HCT116 (cell line): ENCODE results near the gene FUT9. TPM values are rescaled to one million over a fixed set of nuclear protein-coding genes. Genes with fewer than 3 reads are reported as not detected.

Source experiments
- ATAC-seq: fragments of 200-7000 bp; cut with Tn5 transposase; 2 replicates; pipeline ENCODE4 v1.9.1; 2020; ENCODE audit warnings: mild to moderate bottlenecking, moderate library complexity
- BruUV-seq: library from RNA; stranded (reverse); fragments of 400-500 nt; replicated peaks from 2 replicates; lab custom pipeline; 2021; lab: Mats Ljungman, UMichigan
- CTCF ChIA-PET: fragments of 300-600 bp; sonication (Branson Sonifier 250); formaldehyde crosslinking; loops from one replicate; lab custom pipeline; 2021; ENCODE audit warnings: antibody characterized with exemption; lab: Charles Lee
- POLR2A ChIA-PET: fragments of 300-600, 350-600 bp; sonication (Branson Sonifier 250); formaldehyde crosslinking; loops from one replicate; lab custom pipeline; 2021; ENCODE audit warnings: antibody characterized with exemption; lab: Charles Lee
- RAD21 ChIA-PET, 2 experiments: fragments of 300-600 bp; sonication (Branson Sonifier 250); formaldehyde crosslinking; loops; one replicate each; lab custom pipeline; 2023; ENCODE audit warnings: low total read pairs in 2 of 2; ENCODE audit not compliant: uncharacterized antibody in 2 of 2, unreplicated experiment in 2 of 2, low non-redundant PET in 1 of 2; lab: Charles Lee
- DNase-seq: peaks from one replicate; pipeline ENCODE4 v3.0.0-alpha.2; 2010; ENCODE audit warnings: low read depth, low spot score
- H2AFZ ChIP-seq: fragments of 200-600 bp; shearing (Covaris generic), sonication (generic); 2 replicates; pipeline ENCODE4 v1.6.1; 2017; ENCODE audit warnings: low read depth, mixed run types, mixed read lengths, antibody characterized with exemption, low read length; ENCODE audit not compliant: poor library complexity, severe bottlenecking
- H3K27ac ChIP-seq: 2 replicates; pipeline ENCODE4 v1.5.1; 2012; ENCODE audit warnings: low read depth, low read length
- H3K27me3 ChIP-seq: fragments of 200-600 bp; sonication (generic); 2 replicates; pipeline ENCODE4 v1.6.1; 2016; ENCODE audit warnings: mixed run types, low read length, mixed read lengths; ENCODE audit not compliant: insufficient read depth
- H3K36me3 ChIP-seq, 2 experiments: fragments of 200-500 bp in 1 of 2; fragments of 200-600 bp in 1 of 2; sonication (Bioruptor generic) in 1 of 2; sonication (generic) in 1 of 2; 2 replicates each; pipeline versions ENCODE4 v1.5.1 to v1.6.1; 2014 to 2016; ENCODE audit warnings: low read length in 2 of 2, inconsistent platforms in 1 of 2, mixed read lengths in 1 of 2, mixed run types in 1 of 2; ENCODE audit not compliant: insufficient read depth in 2 of 2, control insufficient read depth in 1 of 2
- H3K4me1 ChIP-seq, 2 experiments: fragments of 200-600 bp in 1 of 2; sonication (generic) in 1 of 2; 2 replicates each; pipeline versions ENCODE4 v1.5.1 to v1.6.1; 2012 to 2017; ENCODE audit warnings: low read length in 2 of 2, inconsistent platforms in 1 of 2, mild to moderate bottlenecking in 1 of 2, mixed read lengths in 1 of 2, mixed run types in 1 of 2, moderate library complexity in 1 of 2; ENCODE audit not compliant: insufficient read depth in 2 of 2, control insufficient read depth in 1 of 2
- H3K4me2 ChIP-seq: fragments of 200-600 bp; sonication (generic); 2 replicates; pipeline ENCODE4 v1.6.1; 2017; ENCODE audit warnings: mixed run types, low read length, mixed read lengths
- H3K4me3 ChIP-seq, 2 experiments: fragments of 200-600 bp in 1 of 2; sonication (generic) in 1 of 2; replicated peaks in 1 of 2; 2 replicates each; pipeline ENCODE4 v1.5.1; 2011 to 2016; ENCODE audit warnings: low read length in 2 of 2, control low read depth in 1 of 2, low read depth in 1 of 2, mild to moderate bottlenecking in 1 of 2, mixed read lengths in 1 of 2, mixed run types in 1 of 2
- H3K79me2 ChIP-seq: fragments of 200-600 bp; sonication (generic); 2 replicates; pipeline ENCODE4 v1.6.1; 2017; ENCODE audit warnings: mild to moderate bottlenecking, mixed run types, low read length, moderate library complexity, mixed read lengths; ENCODE audit not compliant: insufficient read depth
- H3K9ac ChIP-seq: fragments of 200-600 bp; sonication (generic); 2 replicates; pipeline ENCODE4 v1.6.1; 2016; ENCODE audit warnings: low read length, mixed read lengths
- H3K9me2 ChIP-seq: fragments of 200-600 bp; sonication (generic), shearing (Covaris generic); 2 replicates; pipeline ENCODE4 v1.6.1; 2017; ENCODE audit warnings: mixed run types, mild to moderate bottlenecking, moderate library complexity; ENCODE audit not compliant: insufficient read depth
- H3K9me3 ChIP-seq, 2 experiments: fragments of 200-500 bp in 1 of 2; fragments of 200-600 bp in 1 of 2; sonication (Bioruptor generic) in 1 of 2; sonication (generic) in 1 of 2; 2 replicates each; pipeline ENCODE4 v1.6.1; 2014 to 2017; ENCODE audit warnings: low read length in 2 of 2, mixed read lengths in 2 of 2, inconsistent platforms in 1 of 2, low read depth in 1 of 2, mild to moderate bottlenecking in 1 of 2, mixed run types in 1 of 2, moderate library complexity in 1 of 2; ENCODE audit not compliant: control insufficient read depth in 1 of 2, insufficient read depth in 1 of 2
- H4K20me1 ChIP-seq: fragments of 200-600 bp; sonication (generic), shearing (Covaris generic); 2 replicates; pipeline ENCODE4 v1.6.1; 2017; ENCODE audit warnings: mixed run types, mild to moderate bottlenecking, moderate library complexity; ENCODE audit not compliant: insufficient read depth
- ATF3 ChIP-seq: IDR thresholded peaks from 2 replicates; pipeline ENCODE4 v1.6.1; 2012
- CEBPB ChIP-seq: IDR thresholded peaks from 2 replicates; pipeline ENCODE4 v1.6.1; 2012; ENCODE audit warnings: low read depth
- CTCF ChIP-seq, 3 experiments: fragments of 200-600 bp in 1 of 3; sonication (generic) in 1 of 3; IDR thresholded peaks in 2 of 3; conservative IDR thresholded peaks in 1 of 3; 2 replicates each; pipeline ENCODE4 v1.5.1; 2012 to 2017; ENCODE audit warnings: low read depth in 2 of 3, low read length in 2 of 3, antibody characterized with exemption in 1 of 3, borderline replicate concordance in 1 of 3, control low read depth in 1 of 3, mild to moderate bottlenecking in 1 of 3, mixed read lengths in 1 of 3, mixed run types in 1 of 3, moderate library complexity in 1 of 3; ENCODE audit not compliant: insufficient read depth in 1 of 3
- ELF1 ChIP-seq: IDR thresholded peaks from 2 replicates; pipeline ENCODE4 v1.6.1; 2012; ENCODE audit warnings: low read depth, borderline replicate concordance
- EZH2 ChIP-seq: fragments of 200-600 bp; sonication (generic); IDR thresholded peaks from 2 replicates; pipeline ENCODE4 v1.6.1; 2017; ENCODE audit warnings: antibody characterized with exemption, mixed run types
- EZH2phosphoT487 ChIP-seq: fragments of 200-600 bp; IDR thresholded peaks from 2 replicates; pipeline ENCODE4 v1.6.1; 2018; ENCODE audit warnings: antibody characterized with exemption, borderline replicate concordance
- FOSL1 ChIP-seq: IDR thresholded peaks from 2 replicates; pipeline ENCODE4 v1.6.1; 2012; ENCODE audit warnings: low read depth
- JUND ChIP-seq: IDR thresholded peaks from 2 replicates; pipeline ENCODE4 v1.6.1; 2012
- MAX ChIP-seq: IDR thresholded peaks from 2 replicates; pipeline ENCODE4 v1.6.1; 2012
- POLR2A ChIP-seq: IDR thresholded peaks from 2 replicates; pipeline ENCODE4 v1.7.0; 2011; ENCODE audit warnings: borderline replicate concordance; ENCODE audit not compliant: insufficient read depth, insufficient read length; ENCODE audit errors: extremely low read depth
- POLR2AphosphoS5 ChIP-seq: IDR thresholded peaks from 2 replicates; pipeline ENCODE4 v1.6.1; 2011; ENCODE audit warnings: mild to moderate bottlenecking, low read depth, low read length, moderate library complexity
- RAD21 ChIP-seq: IDR thresholded peaks from 2 replicates; pipeline ENCODE4 v1.6.1; 2012; ENCODE audit warnings: low read depth, mild to moderate bottlenecking
- SIN3A ChIP-seq: IDR thresholded peaks from 2 replicates; pipeline ENCODE4 v1.6.1; 2012; ENCODE audit warnings: low read depth
- SP1 ChIP-seq: IDR thresholded peaks from 2 replicates; pipeline ENCODE4 v1.6.1; 2012; ENCODE audit warnings: low read depth
- SRF ChIP-seq: IDR thresholded peaks from 2 replicates; pipeline ENCODE4 v1.6.1; 2012; ENCODE audit warnings: low read depth
- TCF7L2 ChIP-seq: IDR thresholded peaks from 2 replicates; pipeline ENCODE4 v1.7.0; 2011; ENCODE audit warnings: borderline replicate concordance, inconsistent platforms; ENCODE audit not compliant: insufficient read depth, insufficient read length; ENCODE audit errors: extremely low read depth
- YY1 ChIP-seq: IDR thresholded peaks from 2 replicates; pipeline ENCODE4 v1.6.1; 2011; ENCODE audit warnings: low read length, low read depth, moderate library complexity, mild to moderate bottlenecking; ENCODE audit not compliant: insufficient replicate concordance; ENCODE audit errors: extremely low read depth
- ZBTB33 ChIP-seq: IDR thresholded peaks from 2 replicates; pipeline ENCODE4 v1.6.1; 2011; ENCODE audit warnings: mild to moderate bottlenecking, low read length, moderate library complexity; ENCODE audit not compliant: insufficient replicate concordance; ENCODE audit errors: extremely low read depth
- ZFX ChIP-seq: fragments of 450-650 bp; IDR thresholded peaks from 2 replicates; pipeline ENCODE4 v1.6.1; 2017
- ZNF274 ChIP-seq: fragments of 200-500 bp; sonication (Bioruptor generic); IDR thresholded peaks from 2 replicates; pipeline ENCODE4 v1.6.1; 2014; ENCODE audit warnings: mild to moderate bottlenecking, low read depth, low read length, inconsistent platforms
- intact Hi-C: fragments of 100-400 bp; cut with micrococcal nuclease; formaldehyde crosslinking; loops from 2 replicates; pipeline ENCODE4 v1.10.0; 2022
- total RNA-seq: library from RNA; stranded (reverse); gene quantifications from one replicate; pipeline ENCODE4 v1.2.1, GENCODE V29; 2021; ENCODE audit not compliant: unreplicated experiment

The FUT9 gene
- total RNA-seq, 1 experiment from 2014 or later = not detected

GRCh38 chr6:96075826-96076225 is 60.1 kb downstream of the FUT9 start:
- no peak for ATAC-seq
- no peaks in the 10 kb centered on the region for H3K4me1 ChIP-seq
- H3K27ac ChIP-seq = no peak overlapping the region
- H3K79me2 ChIP-seq = no peaks in the 10 kb centered on the region
- no peak overlapping the region for H3K4me3 ChIP-seq
- intact Hi-C loops = no loop called here
- no peaks in the 10 kb centered on the region for H3K9me3 ChIP-seq
- no peak overlapping the region for H2AFZ ChIP-seq
- no peaks in the 10 kb centered on the region for H3K9me2 ChIP-seq
- no peak overlapping the region for H3K4me2 ChIP-seq
- ChIA-PET CTCF (no interaction called here), RAD21 (no interaction called here), POLR2A (no interaction called here)
- TF ChIP-seq ELF1 (no peak), FOSL1 (no peak), TCF7L2 (no peak), SIN3A (no peak), ATF3 (no peak), EZH2 (no peak), SRF (no peak), ZNF274 (no peak), SP1 (no peak), POLR2AphosphoS5 (no peak), ZFX (no peak), EZH2phosphoT487 (no peak), JUND (no peak), ZBTB33 (no peak), YY1 (no peak), CEBPB (no peak), CTCF (IDR thresholded peaks at IDR 0.05 in 2 of 3, conservative IDR thresholded peaks at IDR 0.05 in 1 of 3; ENCODE audit: borderline replicate concordance in 1 of 3, insufficient read depth in 1 of 3, low read depth in 2 of 3, low read length in 2 of 3) (no peak), RAD21 (no peak), POLR2A (no peak), MAX (no peak)
- no peaks in the 10 kb centered on the region for H3K27me3 ChIP-seq
- no peaks in the 10 kb centered on the region for H4K20me1 ChIP-seq
- no TSS peak for BruUV-seq
- DNase-seq = no peak
- H3K9ac ChIP-seq = no peak overlapping the region
- no peaks in the 10 kb centered on the region for H3K36me3 ChIP-seq
